Stimulated activated CD4-positive, alpha-beta T cell treated with anti-CD3 and anti-CD28 coated beads, Interleukin-1b, Interleukin-23, amount 100 ng/mL, for 48 hours (primary cell): Measurements from ENCODE around the gene HRCT1.

Source experiments
- DNase-seq: peaks from one replicate; pipeline ENCODE4 v3.0.0-alpha.2; 2020

Gene HRCT1

DNA sequence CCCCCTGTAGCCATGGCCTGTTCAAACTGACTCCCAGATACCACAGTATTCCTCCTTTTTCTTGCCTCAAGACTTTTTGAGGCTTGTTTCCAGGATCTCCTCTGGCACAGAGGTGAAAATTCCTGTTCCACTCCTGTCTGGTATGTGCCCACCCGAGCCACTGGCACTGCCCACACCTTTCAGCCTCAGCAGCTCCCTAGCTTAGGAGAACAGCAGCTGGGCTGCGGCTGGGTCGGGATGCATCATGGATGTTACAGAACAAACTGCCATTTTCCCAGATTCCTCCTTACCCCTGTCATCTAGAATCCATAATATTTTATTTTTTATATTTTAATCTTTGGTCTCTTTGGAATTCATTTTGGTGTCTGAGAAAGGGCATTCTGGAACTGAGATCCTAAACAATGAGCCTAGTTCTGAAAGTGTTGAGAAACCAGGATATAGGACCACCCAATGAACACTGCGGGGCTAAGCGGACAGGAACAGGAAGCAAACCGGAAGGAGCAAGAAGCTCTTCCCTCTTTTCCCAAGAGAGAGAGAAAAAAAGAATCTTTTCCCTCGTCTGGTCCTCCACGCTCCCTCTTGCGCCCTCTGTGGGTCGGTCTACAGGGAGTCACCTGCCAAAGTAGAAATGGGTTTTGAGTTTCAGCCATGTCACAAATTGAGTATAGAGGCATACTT lies 39.5 kb downstream of the HRCT1 start:
- DNase-seq = peak; percentile 59

DNA sequence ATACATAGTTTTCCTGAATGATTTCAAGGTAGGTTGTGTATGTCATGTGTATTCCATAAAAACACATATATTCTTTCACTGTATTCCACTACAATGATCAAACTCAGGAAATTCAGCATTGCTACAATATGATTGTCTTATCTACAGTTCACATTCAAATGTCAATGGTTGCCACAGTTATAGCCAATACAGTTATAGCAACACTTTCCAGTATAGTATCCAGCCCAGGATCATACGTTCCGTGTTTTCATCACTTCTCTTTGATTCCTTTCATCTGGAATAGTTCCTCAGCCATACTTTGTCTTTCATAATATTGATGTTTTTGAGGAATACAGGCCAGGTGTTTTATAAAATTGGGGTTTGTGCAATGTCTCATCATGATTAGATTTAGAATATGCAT lies 42.4 kb downstream of the HRCT1 start:
- DNase-seq = no peak

DNA sequence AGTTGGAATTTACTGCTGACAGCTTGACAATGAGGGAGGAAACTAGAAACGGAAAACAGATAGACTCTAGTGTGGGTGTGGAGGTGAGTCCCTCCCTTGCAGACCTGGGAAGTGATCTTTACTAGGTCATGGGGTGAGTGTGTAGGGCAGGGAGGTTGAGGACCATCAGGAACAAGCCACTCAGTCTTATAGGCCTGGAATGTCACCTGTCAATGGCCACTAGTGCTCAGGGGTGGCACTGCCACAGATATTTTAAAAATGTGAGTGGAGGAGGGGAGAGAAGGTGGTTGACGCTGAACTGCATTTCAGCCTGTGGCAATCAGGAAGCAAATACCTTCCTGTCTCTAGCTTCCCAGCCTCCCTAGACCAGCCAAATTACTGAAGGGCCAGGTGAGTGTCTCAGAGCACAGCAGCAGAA lies 42.9 kb downstream of the HRCT1 start:
- no peak for DNase-seq

DNA sequence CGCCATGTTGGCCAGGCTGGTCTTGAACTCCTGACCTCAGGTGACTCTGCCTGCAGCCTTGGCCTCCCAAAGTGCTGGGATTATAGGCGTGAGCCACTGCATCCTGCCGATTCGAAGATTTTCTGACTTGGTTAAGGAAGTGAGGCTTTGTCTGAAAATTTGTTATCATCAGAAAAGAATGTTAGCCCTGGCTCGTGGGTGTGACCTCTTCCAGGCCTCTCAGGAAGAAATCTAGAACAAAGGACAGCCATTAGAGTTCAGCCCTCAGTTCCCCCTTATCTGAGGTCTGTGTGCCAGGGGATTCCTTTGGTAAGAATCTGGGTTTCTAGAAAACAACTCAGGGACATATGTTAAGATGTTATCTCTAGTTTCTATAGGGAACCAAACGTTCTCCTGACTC lies 45.7 kb downstream of the HRCT1 start:
- DNase-seq = no peak

DNA sequence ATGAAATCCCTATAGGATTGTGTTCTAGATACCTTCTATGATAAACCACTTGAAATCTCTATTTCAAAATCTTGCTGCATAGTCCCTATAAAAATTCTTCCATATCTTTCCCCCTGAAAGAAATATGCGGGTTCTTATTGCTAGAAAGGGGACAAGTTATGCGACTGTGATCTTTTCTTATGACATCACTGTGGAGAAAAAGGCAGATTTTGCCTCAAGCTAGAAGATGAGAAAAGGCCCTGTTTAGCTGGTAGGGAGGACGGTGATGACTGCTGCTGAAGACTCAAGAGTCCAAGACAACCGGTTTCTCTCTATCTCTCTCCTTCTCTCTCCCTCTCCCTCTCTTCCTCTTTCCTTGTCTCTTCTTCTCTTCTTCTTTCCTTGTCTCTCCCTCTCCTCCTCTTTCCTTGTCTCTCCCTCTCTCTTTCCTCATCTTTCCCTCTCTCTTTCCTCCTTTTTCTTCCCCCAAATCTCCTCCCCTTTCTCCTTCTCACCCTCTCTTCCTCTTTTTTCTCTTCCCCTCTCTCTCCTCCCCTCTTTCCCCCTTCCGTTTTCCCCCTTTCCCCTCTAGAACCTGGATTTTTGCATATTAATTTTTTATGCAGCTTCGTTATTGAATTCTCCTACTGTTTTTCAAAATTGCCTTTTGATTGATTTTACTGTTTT lies 46.7 kb downstream of the HRCT1 start:
- DNase-seq = no peak

DNA sequence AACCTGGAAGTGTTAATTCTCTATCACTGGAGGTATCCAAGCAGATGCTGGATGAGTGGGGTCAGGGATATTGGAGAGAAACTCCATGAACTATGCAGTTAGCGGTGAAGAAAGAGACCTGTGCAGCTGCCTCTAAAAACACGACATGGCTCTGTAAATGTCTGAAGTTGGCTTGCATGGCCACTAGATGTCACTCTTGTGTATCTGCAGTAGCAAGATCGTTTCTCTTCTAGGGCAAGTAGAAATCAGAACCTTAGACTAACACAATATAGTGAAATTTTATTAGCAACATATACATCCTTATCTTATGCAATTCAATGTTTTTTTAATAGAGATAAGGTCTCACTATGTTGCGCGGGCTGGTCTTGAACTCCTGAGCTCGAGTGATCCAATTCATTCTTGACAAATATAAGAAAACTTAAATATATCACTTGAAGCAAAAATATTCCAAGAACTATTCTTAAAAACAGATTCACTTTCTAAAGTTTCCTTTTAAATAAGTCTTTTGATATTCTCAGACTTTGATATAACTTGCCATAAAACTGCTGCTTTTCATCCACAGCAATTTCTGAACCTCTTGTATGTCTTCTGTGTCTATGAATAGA lies 49.0 kb downstream of the HRCT1 start:
- peak; percentile 51 for DNase-seq

DNA sequence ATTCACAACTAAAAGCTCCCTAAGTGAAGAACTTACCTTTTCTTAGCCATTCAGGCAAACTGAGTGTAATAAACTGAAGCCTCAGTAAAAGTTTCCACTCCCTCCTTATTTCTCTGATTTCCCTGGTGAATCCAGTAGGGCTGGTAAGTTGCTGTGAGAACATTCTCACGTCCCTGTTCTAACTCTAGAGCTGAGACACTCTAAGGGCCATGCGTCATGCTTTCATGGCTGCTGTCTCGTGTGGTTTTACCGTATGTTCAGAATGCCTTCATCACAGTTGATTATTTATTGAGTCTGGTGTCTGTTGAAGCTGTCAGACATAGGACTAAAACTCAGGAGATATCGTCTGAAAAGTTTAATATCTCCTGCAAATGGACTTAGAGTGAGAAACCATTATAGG lies 50.6 kb downstream of the HRCT1 start:
- DNase-seq = no peak
